Measurements from ENCODE around the gene MED27. TPM values are rescaled to one million over a fixed set of nuclear protein-coding genes. Genes with fewer than 3 reads are reported as not detected.

Gene MED27
- total RNA-seq, 1 donor from 2014 or later = 45.0 TPM

DNA sequence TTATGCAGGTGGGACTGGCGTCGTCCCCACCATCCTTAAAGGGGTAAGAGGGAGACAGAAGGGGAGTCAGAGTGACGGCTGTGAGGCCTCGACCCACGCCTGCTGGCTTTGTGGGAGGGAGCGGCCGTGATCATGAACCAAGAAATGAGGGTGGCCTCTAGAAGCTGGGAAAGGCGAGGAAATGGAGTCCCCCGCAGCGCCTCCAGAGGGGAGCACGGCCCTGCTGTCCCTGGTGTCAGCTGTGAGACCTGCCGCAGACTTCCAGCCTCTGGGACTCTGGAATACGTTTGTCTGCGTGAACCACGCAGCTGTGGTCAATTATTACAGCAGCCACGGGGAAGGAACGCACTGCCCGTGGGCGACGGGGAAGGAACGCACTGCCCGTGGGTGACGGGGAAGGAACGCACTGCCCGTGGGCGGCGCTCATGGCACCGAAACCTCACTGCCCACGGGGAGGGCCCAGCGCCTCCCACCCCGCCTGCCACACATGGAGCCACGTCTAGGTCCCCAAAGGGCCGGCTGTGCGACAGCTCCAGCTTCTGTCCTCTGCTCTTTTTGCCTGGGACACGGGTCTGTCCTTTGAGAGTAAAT lies 231.0 kb downstream of the MED27 start:
- no peak overlapping the region for H3K4me3 Mint-ChIP-seq (ENCODE audit: unreplicated experiment)
- peaks cover 29% of the 10 kb centered on the region for H3K4me1 Mint-ChIP-seq (ENCODE audit: low read depth, unreplicated experiment)
- TF ChIP-seq, protein P1, sequence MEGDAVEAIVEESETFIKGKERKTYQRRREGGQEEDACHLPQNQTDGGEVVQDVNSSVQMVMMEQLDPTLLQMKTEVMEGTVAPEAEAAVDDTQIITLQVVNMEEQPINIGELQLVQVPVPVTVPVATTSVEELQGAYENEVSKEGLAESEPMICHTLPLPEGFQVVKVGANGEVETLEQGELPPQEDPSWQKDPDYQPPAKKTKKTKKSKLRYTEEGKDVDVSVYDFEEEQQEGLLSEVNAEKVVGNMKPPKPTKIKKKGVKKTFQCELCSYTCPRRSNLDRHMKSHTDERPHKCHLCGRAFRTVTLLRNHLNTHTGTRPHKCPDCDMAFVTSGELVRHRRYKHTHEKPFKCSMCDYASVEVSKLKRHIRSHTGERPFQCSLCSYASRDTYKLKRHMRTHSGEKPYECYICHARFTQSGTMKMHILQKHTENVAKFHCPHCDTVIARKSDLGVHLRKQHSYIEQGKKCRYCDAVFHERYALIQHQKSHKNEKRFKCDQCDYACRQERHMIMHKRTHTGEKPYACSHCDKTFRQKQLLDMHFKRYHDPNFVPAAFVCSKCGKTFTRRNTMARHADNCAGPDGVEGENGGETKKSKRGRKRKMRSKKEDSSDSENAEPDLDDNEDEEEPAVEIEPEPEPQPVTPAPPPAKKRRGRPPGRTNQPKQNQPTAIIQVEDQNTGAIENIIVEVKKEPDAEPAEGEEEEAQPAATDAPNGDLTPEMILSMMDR (IDR thresholded peaks at IDR 0.05; ENCODE audit: partially characterized antibody, unreplicated experiment) = no peak
- H3K9me3 Mint-ChIP-seq (ENCODE audit: unreplicated experiment) = peaks cover 10% of the 10 kb centered on the region
- no peak overlapping the region for H3K27ac Mint-ChIP-seq (ENCODE audit: unreplicated experiment)
- peaks cover 5% of the 10 kb centered on the region for H3K36me3 Mint-ChIP-seq (ENCODE audit: unreplicated experiment)
- DNase-seq = no peak
- H3K27me3 Mint-ChIP-seq (ENCODE audit: unreplicated experiment) = peaks cover 5% of the 10 kb centered on the region

DNA sequence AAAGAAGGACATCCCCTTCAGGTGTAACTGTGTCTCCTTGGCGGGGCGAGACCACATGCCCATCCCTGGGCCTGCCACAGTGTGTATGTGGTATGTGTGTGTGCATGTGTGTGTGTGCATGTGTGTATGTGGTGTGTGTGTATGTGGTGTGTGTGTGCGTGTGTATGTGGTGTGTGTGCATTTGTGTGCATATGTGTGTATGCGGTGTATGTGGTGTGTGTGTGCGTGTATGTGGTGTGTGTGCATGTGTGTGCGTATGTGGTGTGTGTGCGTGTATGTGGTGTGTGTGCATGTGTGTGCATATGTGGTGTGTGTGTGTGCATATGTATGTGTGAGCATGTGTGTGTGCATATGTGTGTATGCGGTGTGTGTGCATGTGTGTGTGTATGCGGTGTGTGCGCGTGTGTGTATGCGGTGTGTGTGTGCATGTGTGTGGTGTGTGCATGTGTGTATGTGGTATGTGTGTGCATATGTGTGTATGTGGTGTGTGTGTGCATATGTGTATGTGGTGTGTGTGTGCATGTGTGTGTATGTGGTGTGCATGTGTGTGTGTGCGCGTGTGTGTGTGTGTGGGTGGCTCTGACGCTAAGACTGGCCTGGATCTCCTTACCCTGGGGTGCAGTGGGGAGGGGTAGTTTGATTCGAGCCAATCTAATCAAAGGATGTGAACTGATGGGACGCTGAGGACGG lies 231.9 kb downstream of the MED27 start:
- peak overlapping the region; percentile 5 for H3K27ac Mint-ChIP-seq (ENCODE audit: unreplicated experiment)
- peaks cover 5% of the 10 kb centered on the region for H3K36me3 Mint-ChIP-seq (ENCODE audit: unreplicated experiment)
- peaks cover 13% of the 10 kb centered on the region for H3K9me3 Mint-ChIP-seq (ENCODE audit: unreplicated experiment)
- no peak overlapping the region for H3K4me3 Mint-ChIP-seq (ENCODE audit: unreplicated experiment)
- DNase-seq = no peak
- H3K27me3 Mint-ChIP-seq (ENCODE audit: unreplicated experiment) = peaks cover 7% of the 10 kb centered on the region
- TF ChIP-seq, protein P1 (IDR thresholded peaks at IDR 0.05; ENCODE audit: partially characterized antibody, unreplicated experiment) = no peak
- H3K4me1 Mint-ChIP-seq (ENCODE audit: low read depth, unreplicated experiment) = peaks cover 30% of the 10 kb centered on the region

DNA sequence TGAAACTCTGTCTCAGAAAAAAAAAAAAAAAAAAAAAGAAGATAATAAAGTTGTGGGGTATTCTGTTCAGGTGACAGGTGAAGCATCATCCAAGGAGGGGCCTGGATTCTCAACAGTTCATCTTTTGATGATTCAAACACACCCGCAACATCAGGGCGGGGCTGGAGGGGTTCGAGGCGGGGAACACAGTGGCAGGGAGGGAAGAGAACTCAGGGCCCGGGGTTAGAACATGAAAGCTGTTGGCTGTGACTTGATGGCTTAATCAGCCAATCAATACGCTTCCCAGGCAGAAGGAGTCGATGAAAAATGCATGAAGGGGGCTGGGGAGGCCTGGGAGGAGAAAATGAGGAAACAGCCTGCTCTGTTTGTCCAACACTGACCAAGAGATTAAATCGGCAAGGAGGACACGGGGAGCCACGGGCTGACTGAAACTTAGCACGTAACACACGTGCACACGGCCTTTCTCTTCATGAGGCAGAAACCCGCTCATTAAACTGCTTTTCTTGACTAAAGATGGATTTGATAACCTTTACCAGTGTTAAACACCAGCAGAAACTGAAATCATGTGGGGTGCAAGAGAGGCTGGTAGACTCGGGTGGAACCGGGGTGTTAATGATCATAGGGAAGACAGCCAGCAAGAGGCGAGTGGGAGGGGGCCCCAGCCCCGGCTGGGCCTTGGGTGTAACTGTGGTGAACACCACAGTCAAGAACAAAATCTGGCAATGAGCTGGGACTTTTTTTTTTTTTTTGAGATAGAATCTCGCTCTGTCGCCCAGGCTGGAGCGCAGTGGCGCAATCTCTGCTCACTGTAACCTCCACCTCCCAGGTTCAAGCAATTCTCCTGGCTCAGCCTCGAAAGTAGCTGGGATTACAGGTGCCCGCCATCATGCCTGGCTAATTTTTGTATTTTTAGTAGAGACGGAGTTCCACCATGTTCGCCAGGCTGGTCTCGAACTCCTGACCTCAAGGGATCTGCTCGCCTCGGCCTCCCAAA lies 234.1 kb downstream of the MED27 start:
- peak overlapping the region; percentile 72 for H3K27ac Mint-ChIP-seq (ENCODE audit: unreplicated experiment)
- TF ChIP-seq, protein P1 (IDR thresholded peaks at IDR 0.05; ENCODE audit: partially characterized antibody, unreplicated experiment) = no peak
- H3K36me3 Mint-ChIP-seq (ENCODE audit: unreplicated experiment) = peaks cover 5% of the 10 kb centered on the region
- H3K4me3 Mint-ChIP-seq (ENCODE audit: unreplicated experiment) = peak overlapping the region; percentile 46
- peak; percentile 15 for DNase-seq
- peaks cover 15% of the 10 kb centered on the region for H3K9me3 Mint-ChIP-seq (ENCODE audit: unreplicated experiment)
- H3K27me3 Mint-ChIP-seq (ENCODE audit: unreplicated experiment) = peaks cover 8% of the 10 kb centered on the region
- H3K4me1 Mint-ChIP-seq (ENCODE audit: low read depth, unreplicated experiment) = peaks cover 20% of the 10 kb centered on the region

DNA sequence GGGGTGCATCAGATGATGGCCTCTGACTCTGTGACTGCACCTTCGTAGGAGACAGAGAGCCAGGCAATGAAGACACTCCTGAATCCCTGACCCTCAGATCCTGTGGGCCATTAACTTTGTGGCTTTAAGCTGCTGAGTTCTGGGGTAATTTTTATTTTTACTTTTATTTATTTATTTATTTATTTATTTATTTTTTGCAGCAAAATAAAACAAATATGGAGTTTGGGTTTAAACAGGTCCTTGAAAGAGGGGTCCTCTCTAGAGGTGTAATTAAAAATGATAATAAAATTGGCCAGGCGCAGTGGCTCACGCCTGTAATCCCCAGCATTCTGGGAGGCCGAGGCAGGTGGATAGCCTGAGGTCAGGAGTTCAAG lies 234.9 kb downstream of the MED27 start:
- Mint-ChIP-seq H3K27me3 (ENCODE audit: unreplicated experiment) (peaks cover 8% of the 10 kb centered on the region), H3K27ac (ENCODE audit: unreplicated experiment) (no peak overlapping the region), H3K36me3 (ENCODE audit: unreplicated experiment) (peaks cover 5% of the 10 kb centered on the region), H3K4me1 (ENCODE audit: low read depth, unreplicated experiment) (peaks cover 15% of the 10 kb centered on the region), H3K9me3 (ENCODE audit: unreplicated experiment) (peaks cover 12% of the 10 kb centered on the region), H3K4me3 (ENCODE audit: unreplicated experiment) (no peak overlapping the region)
- DNase-seq = no peak
- TF ChIP-seq, protein P1 (IDR thresholded peaks at IDR 0.05; ENCODE audit: partially characterized antibody, unreplicated experiment) = no peak

All from glutamatergic neuron (in vitro differentiated cells).